OCI-LY7 (cell line): ENCODE data around the gene TMEM50B.

Experiments used
- EZH2phosphoT487 ChIP-seq: fragments of 200-600 bp; sonication (generic); IDR thresholded peaks from 2 replicates; pipeline ENCODE4 v1.6.1; 2018; ENCODE audit warnings: low read depth, borderline replicate concordance, mild to moderate bottlenecking, mixed run types, antibody characterized with exemption, low read length, moderate library complexity, mixed read lengths
- TF ChIP-seq, protein P1 (sequence below): fragments of 200-600 bp; sonication (generic); conservative IDR thresholded peaks from 2 replicates; pipeline ENCODE4 v1.5.1; 2014; ENCODE audit warnings: mild to moderate bottlenecking, antibody characterized with exemption, low read length, moderate library complexity, mixed read lengths

DNA sequence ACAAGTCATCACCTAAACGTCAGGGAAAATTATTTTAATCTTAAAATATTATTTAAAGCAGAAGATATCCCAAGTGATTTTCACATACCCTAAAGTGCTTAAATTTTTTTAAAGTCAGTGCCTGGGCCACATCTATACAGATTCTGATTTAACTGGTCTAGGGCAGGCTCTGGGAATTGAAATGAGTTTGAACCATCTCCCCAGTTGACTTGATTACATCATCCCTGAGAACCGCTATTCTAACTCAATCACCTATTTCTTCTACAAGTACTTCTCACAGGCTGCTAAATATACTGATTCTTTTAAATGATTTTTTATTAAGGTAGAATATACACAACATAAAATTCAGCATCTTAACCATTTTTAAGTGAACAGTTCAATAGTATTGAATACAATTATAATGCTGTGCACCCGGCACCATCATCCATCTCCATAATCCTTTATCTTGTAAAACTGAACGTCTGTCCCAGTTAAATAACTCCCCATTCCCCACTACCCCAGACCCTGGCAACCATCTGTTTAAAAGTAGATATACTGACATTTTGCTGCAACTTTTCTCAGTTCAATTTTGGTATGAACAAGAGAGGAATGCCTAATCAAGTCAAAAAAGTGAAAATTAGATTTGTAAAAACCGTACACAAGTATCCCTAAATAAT lies 42.7 kb upstream of the TMEM50B start:
- TF ChIP-seq, protein P1, sequence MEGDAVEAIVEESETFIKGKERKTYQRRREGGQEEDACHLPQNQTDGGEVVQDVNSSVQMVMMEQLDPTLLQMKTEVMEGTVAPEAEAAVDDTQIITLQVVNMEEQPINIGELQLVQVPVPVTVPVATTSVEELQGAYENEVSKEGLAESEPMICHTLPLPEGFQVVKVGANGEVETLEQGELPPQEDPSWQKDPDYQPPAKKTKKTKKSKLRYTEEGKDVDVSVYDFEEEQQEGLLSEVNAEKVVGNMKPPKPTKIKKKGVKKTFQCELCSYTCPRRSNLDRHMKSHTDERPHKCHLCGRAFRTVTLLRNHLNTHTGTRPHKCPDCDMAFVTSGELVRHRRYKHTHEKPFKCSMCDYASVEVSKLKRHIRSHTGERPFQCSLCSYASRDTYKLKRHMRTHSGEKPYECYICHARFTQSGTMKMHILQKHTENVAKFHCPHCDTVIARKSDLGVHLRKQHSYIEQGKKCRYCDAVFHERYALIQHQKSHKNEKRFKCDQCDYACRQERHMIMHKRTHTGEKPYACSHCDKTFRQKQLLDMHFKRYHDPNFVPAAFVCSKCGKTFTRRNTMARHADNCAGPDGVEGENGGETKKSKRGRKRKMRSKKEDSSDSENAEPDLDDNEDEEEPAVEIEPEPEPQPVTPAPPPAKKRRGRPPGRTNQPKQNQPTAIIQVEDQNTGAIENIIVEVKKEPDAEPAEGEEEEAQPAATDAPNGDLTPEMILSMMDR: no peak
- no peak for TF ChIP-seq EZH2phosphoT487
